Measurements from ENCODE around the gene RABGAP1L.
"Not testable (repeated sequence)": the region's sequence is repeated elsewhere in the genome, so short reads cannot be mapped to it uniquely, and the experiment has no call there.

DNA sequence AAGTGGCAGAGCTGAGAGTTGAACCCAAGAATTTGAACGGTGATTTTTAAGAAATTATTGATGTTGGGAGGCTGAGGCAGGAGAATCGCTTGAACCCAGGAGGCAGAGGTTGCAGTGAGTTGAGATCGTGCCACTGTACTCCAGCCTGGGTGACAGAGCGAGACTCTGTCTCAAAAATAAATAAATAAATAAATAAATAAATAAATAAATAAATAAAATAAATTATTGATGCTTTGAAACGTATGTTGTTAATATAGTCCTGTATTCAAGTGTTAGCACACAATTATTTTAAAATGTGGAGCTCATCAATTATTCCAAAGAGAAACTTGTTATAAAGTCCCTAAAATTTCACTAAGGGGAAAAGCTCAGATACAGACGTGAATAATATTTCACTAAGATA, 357.4 kb downstream of the RABGAP1L start:
- not testable (repeated sequence) for TF ChIP-seq TEAD1 (CRISPR knock-in tag; IDR thresholded peaks at IDR 0.05); TCF7 (CRISPR knock-in tag; IDR thresholded peaks at IDR 0.05; ENCODE audit: low read depth); EMX1 (CRISPR knock-in tag; IDR thresholded peaks at IDR 0.05); ZNF232 (CRISPR knock-in tag; IDR thresholded peaks at IDR 0.05); ZNF317 (CRISPR knock-in tag; IDR thresholded peaks at IDR 0.05; ENCODE audit: borderline replicate concordance, low read depth)
- TF ChIP-seq, protein P1, sequence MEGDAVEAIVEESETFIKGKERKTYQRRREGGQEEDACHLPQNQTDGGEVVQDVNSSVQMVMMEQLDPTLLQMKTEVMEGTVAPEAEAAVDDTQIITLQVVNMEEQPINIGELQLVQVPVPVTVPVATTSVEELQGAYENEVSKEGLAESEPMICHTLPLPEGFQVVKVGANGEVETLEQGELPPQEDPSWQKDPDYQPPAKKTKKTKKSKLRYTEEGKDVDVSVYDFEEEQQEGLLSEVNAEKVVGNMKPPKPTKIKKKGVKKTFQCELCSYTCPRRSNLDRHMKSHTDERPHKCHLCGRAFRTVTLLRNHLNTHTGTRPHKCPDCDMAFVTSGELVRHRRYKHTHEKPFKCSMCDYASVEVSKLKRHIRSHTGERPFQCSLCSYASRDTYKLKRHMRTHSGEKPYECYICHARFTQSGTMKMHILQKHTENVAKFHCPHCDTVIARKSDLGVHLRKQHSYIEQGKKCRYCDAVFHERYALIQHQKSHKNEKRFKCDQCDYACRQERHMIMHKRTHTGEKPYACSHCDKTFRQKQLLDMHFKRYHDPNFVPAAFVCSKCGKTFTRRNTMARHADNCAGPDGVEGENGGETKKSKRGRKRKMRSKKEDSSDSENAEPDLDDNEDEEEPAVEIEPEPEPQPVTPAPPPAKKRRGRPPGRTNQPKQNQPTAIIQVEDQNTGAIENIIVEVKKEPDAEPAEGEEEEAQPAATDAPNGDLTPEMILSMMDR (IDR thresholded peaks at IDR 0.05): not testable (repeated sequence)
- TF ChIP-seq, protein P2, sequence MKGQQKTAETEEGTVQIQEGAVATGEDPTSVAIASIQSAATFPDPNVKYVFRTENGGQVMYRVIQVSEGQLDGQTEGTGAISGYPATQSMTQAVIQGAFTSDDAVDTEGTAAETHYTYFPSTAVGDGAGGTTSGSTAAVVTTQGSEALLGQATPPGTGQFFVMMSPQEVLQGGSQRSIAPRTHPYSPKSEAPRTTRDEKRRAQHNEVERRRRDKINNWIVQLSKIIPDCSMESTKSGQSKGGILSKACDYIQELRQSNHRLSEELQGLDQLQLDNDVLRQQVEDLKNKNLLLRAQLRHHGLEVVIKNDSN (CRISPR knock-in tag; IDR thresholded peaks at IDR 0.05): not testable (repeated sequence)
- TF ChIP-seq, protein P3, sequence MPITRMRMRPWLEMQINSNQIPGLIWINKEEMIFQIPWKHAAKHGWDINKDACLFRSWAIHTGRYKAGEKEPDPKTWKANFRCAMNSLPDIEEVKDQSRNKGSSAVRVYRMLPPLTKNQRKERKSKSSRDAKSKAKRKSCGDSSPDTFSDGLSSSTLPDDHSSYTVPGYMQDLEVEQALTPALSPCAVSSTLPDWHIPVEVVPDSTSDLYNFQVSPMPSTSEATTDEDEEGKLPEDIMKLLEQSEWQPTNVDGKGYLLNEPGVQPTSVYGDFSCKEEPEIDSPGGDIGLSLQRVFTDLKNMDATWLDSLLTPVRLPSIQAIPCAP (CRISPR knock-in tag; IDR thresholded peaks at IDR 0.05): not testable (repeated sequence)
- TF ChIP-seq, protein P4, sequence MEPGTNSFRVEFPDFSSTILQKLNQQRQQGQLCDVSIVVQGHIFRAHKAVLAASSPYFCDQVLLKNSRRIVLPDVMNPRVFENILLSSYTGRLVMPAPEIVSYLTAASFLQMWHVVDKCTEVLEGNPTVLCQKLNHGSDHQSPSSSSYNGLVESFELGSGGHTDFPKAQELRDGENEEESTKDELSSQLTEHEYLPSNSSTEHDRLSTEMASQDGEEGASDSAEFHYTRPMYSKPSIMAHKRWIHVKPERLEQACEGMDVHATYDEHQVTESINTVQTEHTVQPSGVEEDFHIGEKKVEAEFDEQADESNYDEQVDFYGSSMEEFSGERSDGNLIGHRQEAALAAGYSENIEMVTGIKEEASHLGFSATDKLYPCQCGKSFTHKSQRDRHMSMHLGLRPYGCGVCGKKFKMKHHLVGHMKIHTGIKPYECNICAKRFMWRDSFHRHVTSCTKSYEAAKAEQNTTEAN (CRISPR knock-in tag; IDR thresholded peaks at IDR 0.05): not testable (repeated sequence)
- TF ChIP-seq, protein P5, sequence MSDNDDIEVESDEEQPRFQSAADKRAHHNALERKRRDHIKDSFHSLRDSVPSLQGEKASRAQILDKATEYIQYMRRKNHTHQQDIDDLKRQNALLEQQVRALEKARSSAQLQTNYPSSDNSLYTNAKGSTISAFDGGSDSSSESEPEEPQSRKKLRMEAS (CRISPR knock-in tag; IDR thresholded peaks at IDR 0.05): not testable (repeated sequence)
